ENCODE measurements around the gene SLX9. TPM values are rescaled to one million over a fixed set of nuclear protein-coding genes. Genes with fewer than 3 reads are reported as not detected.

SLX9 gene
- total RNA-seq, 1 donor from 2014 or later, result 24.0 TPM

GRCh38 chr21:45018131-45019075, 78.6 kb downstream of the SLX9 start:
- peak; percentile 73 for DNase-seq (ENCODE audit: low spot score)
- Mint-ChIP-seq H3K4me3 (ENCODE audit: unreplicated experiment) (peak overlapping the region; percentile 50), H3K4me1 (ENCODE audit: low read depth) (peaks cover 32% of the 10 kb centered on the region), H3K9me3 (ENCODE audit: low read depth) (peaks cover 5% of the 10 kb centered on the region), H3K27ac (ENCODE audit: unreplicated experiment) (peak overlapping the region; percentile 41), H3K36me3 (ENCODE audit: low read depth) (peaks cover under 1% of the 10 kb centered on the region), H3K27me3 (ENCODE audit: low read depth) (no peaks in the 10 kb centered on the region)
- TF ChIP-seq CTCF (IDR thresholded peaks at IDR 0.05), result no peak

GRCh38 chr21:45019076-45019886, 79.5 kb downstream of the SLX9 start:
- H3K27ac Mint-ChIP-seq (ENCODE audit: unreplicated experiment), result peak overlapping the region; percentile 68
- H3K9me3 Mint-ChIP-seq (ENCODE audit: low read depth), result peaks cover 10% of the 10 kb centered on the region
- H3K4me3 Mint-ChIP-seq (ENCODE audit: unreplicated experiment), result no peak overlapping the region
- H3K36me3 Mint-ChIP-seq (ENCODE audit: low read depth), result peaks cover 5% of the 10 kb centered on the region
- peaks cover 29% of the 10 kb centered on the region for H3K4me1 Mint-ChIP-seq (ENCODE audit: low read depth)
- TF ChIP-seq CTCF (IDR thresholded peaks at IDR 0.05), result no peak
- H3K27me3 Mint-ChIP-seq (ENCODE audit: low read depth), result no peaks in the 10 kb centered on the region
- peak; percentile 86 for DNase-seq (ENCODE audit: low spot score)

GRCh38 chr21:45019887-45020537, 80.2 kb downstream of the SLX9 start:
- no peak overlapping the region for H3K4me3 Mint-ChIP-seq (ENCODE audit: unreplicated experiment)
- TF ChIP-seq CTCF (IDR thresholded peaks at IDR 0.05), result no peak
- peak overlapping the region; percentile 68 for H3K27ac Mint-ChIP-seq (ENCODE audit: unreplicated experiment)
- H3K4me1 Mint-ChIP-seq (ENCODE audit: low read depth), result peaks cover 29% of the 10 kb centered on the region
- DNase-seq (ENCODE audit: low spot score), result peak; percentile 77
- peaks cover 18% of the 10 kb centered on the region for H3K9me3 Mint-ChIP-seq (ENCODE audit: low read depth)
- H3K27me3 Mint-ChIP-seq (ENCODE audit: low read depth), result no peaks in the 10 kb centered on the region
- H3K36me3 Mint-ChIP-seq (ENCODE audit: low read depth), result peaks cover 8% of the 10 kb centered on the region

GRCh38 chr21:45020629-45021427, 81.0 kb downstream of the SLX9 start:
- no peak for TF ChIP-seq CTCF (IDR thresholded peaks at IDR 0.05)
- no peaks in the 10 kb centered on the region for H3K27me3 Mint-ChIP-seq (ENCODE audit: low read depth)
- peaks cover 29% of the 10 kb centered on the region for H3K4me1 Mint-ChIP-seq (ENCODE audit: low read depth)
- H3K9me3 Mint-ChIP-seq (ENCODE audit: low read depth), result peaks cover 18% of the 10 kb centered on the region
- H3K27ac Mint-ChIP-seq (ENCODE audit: unreplicated experiment), result peak overlapping the region; percentile 41
- DNase-seq (ENCODE audit: low spot score), result peak; percentile 67
- H3K4me3 Mint-ChIP-seq (ENCODE audit: unreplicated experiment), result no peak overlapping the region
- H3K36me3 Mint-ChIP-seq (ENCODE audit: low read depth), result peaks cover 8% of the 10 kb centered on the region
